ENCODE data around the gene TBC1D22A. TPM values are rescaled to one million over a fixed set of nuclear protein-coding genes. Genes with fewer than 3 reads are reported as not detected.

TBC1D22A gene
- total RNA-seq, 4 donors from 2014 or later = 31.2 to 111 (median 41.8) TPM

DNA sequence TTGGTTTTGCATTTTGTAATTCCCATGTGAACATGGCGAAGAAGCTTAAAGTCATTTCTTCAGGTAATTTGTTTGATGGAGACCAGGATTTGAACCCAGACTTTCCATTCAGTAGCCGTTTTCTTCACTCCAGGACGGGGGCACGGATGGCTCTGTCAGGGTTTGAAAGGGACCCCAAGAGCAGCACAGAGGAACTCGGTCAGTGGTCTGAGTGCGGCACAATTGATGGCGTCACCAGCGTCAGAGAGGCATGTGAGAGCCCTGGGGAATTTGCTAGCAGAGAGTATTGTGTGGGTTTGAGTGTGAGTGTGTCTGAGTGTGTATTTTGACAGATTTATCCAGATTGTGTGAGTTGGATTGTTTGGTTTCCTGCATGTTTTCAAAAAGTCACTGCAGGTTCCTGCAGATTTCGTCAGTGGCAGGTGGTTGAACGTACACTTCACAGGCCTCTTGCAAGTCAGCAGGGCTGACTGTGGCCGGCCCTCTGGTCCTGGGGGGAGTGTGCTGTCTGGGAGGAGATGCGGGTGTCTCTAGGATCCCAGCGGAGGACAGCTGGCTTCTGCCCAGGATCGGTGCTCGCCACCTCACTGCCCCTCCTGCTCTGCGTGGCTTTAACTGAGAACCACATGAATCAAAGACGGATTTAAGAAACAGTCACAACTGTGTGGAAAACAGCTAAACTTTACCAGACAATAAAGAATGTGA, 199.3 kb downstream of the TBC1D22A start:
- WGBS, 2 donors (ENCODE audit: low coverage in 1 of 2) = 91 to 93% methylated on average over 1 to 17 of the region's 17 CpGs
- no peak overlapping the region for H3K27ac ChIP-seq
- intact Hi-C loops (cut with DNase I; ENCODE audit: low total_unique reads) = no loop called here

DNA sequence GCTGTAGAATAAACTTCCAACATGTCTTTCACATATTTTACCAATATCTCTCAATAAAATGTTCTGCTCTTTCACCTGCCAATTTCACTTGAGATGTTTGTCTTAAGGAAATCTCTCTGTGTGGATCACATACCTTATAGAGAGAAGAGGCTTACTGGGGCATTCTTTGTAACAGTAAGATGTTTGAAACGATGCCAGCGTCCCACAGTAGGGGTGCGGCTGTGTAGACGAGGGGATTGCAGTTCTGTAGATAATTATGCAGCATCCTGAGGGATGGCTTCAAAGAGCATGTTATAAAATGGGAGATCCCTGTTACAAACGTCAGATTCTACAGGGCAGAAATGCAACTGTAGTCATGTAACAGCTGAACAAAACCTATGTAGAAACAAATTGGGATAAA, 200.0 kb downstream of the TBC1D22A start:
- no peaks in the 10 kb centered on the region for H3K4me1 ChIP-seq
- no peaks in the 10 kb centered on the region for H3K36me3 ChIP-seq
- H3K9me3 ChIP-seq = no peaks in the 10 kb centered on the region
- TF ChIP-seq EP300 (IDR thresholded peaks at IDR 0.05; ENCODE audit: low read depth) (no peak), POLR2AphosphoS5 (IDR thresholded peaks at IDR 0.05) (no peak), POLR2A (IDR thresholded peaks at IDR 0.05) (no peak)
- TF ChIP-seq, protein P1, sequence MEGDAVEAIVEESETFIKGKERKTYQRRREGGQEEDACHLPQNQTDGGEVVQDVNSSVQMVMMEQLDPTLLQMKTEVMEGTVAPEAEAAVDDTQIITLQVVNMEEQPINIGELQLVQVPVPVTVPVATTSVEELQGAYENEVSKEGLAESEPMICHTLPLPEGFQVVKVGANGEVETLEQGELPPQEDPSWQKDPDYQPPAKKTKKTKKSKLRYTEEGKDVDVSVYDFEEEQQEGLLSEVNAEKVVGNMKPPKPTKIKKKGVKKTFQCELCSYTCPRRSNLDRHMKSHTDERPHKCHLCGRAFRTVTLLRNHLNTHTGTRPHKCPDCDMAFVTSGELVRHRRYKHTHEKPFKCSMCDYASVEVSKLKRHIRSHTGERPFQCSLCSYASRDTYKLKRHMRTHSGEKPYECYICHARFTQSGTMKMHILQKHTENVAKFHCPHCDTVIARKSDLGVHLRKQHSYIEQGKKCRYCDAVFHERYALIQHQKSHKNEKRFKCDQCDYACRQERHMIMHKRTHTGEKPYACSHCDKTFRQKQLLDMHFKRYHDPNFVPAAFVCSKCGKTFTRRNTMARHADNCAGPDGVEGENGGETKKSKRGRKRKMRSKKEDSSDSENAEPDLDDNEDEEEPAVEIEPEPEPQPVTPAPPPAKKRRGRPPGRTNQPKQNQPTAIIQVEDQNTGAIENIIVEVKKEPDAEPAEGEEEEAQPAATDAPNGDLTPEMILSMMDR (IDR thresholded peaks at IDR 0.05) = no peak
- DNase-seq = no peak
- in situ Hi-C loops (cut with MboI; ENCODE audit: low pct_ligation_motif_present in 1 of 4, low pct_unique_long_range_greater_than_20kb in 1 of 4, low sequenced_read_pairs in 3 of 4) (no loop called here), intact Hi-C loops (cut with DNase I; ENCODE audit: low total_unique reads) (no loop called here)
- H3K4me3 ChIP-seq = no peak overlapping the region
- H3K27me3 ChIP-seq = no peaks in the 10 kb centered on the region
- 65 to 76% methylated on average over 5 of the region's 5 CpGs for WGBS, 2 donors (ENCODE audit: low coverage in 1 of 2)
- no peak overlapping the region for H3K27ac ChIP-seq

More for the DNA sequence above, 199.3 kb downstream of the TBC1D22A start:
- TF ChIP-seq POLR2AphosphoS5 (IDR thresholded peaks at IDR 0.05) (no peak), POLR2A (IDR thresholded peaks at IDR 0.05) (no peak), EP300 (IDR thresholded peaks at IDR 0.05; ENCODE audit: low read depth) (no peak)
- TF ChIP-seq, protein P1 (IDR thresholded peaks at IDR 0.05) = no peak
- H3K36me3 ChIP-seq = no peaks in the 10 kb centered on the region
- no peak overlapping the region for H3K4me3 ChIP-seq
- no peaks in the 10 kb centered on the region for H3K9me3 ChIP-seq
- H3K4me1 ChIP-seq = no peaks in the 10 kb centered on the region
- DNase-seq = no peak
- H3K27me3 ChIP-seq = no peaks in the 10 kb centered on the region
- in situ Hi-C loops (cut with MboI; ENCODE audit: low pct_ligation_motif_present in 1 of 4, low pct_unique_long_range_greater_than_20kb in 1 of 4, low sequenced_read_pairs in 3 of 4) = no loop called here

DNA sequence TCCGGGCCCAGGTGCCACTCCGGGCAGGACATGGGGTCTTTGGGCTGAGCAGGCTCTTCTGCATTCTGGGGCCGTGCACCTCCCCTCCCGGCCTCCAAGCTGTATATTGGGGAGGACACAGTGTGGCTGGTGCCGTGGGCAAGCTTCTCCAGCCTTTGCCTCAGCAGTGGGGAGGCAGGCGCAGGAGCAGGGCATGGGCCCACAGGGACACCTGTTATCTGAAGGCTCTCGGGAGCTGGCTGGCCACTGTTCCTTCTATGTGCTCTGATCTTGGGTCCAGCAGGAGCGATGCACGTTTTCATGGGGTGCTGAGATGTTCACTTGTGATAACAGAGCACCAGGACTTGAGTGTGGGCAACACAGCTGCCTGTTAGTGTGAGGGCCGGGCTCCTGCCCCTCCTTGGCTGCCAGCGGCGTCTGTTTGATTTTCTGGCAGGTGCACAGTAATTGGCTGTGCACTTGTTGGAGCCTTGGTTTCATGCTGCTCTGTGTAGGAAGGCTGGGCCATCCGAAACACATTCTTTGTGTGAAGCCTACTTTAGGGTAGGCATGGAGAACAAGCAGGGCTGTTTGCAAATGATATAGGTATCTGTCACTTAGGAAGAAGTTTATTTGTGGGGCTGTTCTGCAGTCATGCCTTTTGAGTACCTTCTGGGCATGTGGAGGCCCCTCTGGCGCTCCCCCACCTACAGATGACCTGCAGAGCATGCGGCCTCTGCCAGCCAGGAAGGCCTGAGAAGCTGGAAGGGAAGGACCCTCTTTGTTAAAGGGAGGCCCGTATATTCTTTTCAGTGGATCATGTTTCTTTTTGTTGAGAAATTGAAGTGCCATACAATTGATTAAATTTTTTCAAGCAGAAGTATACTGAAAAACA, 201.5 kb downstream of the TBC1D22A start:
- H3K9me3 ChIP-seq = no peaks in the 10 kb centered on the region
- DNase-seq = no peak
- no peaks in the 10 kb centered on the region for H3K4me1 ChIP-seq
- WGBS, 2 donors (ENCODE audit: low coverage in 1 of 2) = 76% methylated on average over 14 of the region's 16 CpGs; no CpG with 5 or more reads in 1 of the 2 donors
- no peak overlapping the region for H3K4me3 ChIP-seq
- H3K27ac ChIP-seq = no peak overlapping the region
- in situ Hi-C loops (cut with MboI; ENCODE audit: low pct_ligation_motif_present in 1 of 4, low pct_unique_long_range_greater_than_20kb in 1 of 4, low sequenced_read_pairs in 3 of 4) = no loop called here
- intact Hi-C loops (cut with DNase I; ENCODE audit: low total_unique reads) = no loop called here
- H3K36me3 ChIP-seq = no peaks in the 10 kb centered on the region
- no peaks in the 10 kb centered on the region for H3K27me3 ChIP-seq
- no peak for TF ChIP-seq POLR2AphosphoS5 (IDR thresholded peaks at IDR 0.05)
- no peak for TF ChIP-seq POLR2A (IDR thresholded peaks at IDR 0.05)
- TF ChIP-seq, protein P1 (IDR thresholded peaks at IDR 0.05) = no peak
- TF ChIP-seq EP300 (IDR thresholded peaks at IDR 0.05; ENCODE audit: low read depth) = no peak

DNA sequence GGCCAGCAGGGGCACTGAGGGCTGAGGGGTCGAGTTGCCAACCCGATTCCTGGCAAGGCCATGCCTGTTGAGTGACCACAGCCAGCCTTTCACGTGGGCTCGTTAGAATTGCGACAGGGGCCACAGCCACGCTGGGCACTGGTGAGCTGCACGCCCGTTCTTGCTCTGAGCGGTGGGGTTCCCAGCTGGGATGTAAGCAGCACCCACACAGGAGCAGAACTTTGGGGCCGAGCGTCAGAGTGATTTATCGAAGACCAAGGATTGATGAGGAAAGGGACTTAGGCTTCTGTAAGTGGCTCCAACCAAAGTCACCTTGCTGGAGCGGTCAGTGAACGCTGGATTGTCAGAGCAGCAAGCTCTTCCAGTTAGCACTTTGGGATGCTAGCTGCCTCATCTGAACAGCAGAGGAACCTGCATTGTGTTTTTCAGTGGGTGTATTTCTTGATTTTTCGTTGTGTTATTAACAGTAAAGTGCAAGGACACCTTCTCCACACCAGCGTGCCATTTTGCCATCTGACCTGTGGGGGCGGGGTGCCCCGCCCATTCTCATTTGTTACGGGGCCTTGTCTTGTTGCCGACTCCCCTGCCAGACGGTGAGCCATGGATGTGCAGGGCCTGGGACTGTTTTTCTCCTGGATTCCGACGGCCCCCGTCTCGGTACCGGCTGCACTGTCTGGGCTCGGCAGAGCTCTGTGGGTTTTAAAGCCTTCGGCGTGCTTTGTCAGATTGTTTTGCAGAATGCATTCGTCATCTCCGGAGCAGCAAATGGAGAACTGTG, 202.5 kb downstream of the TBC1D22A start:
- WGBS, 2 donors (ENCODE audit: low coverage in 1 of 2) = 84 to 86% methylated on average over 16 to 31 of the region's 31 CpGs
- TF ChIP-seq POLR2AphosphoS5 (IDR thresholded peaks at IDR 0.05) (no peak), EP300 (IDR thresholded peaks at IDR 0.05; ENCODE audit: low read depth) (no peak), POLR2A (IDR thresholded peaks at IDR 0.05) (no peak)
- TF ChIP-seq, protein P1 (IDR thresholded peaks at IDR 0.05) = no peak

More for the DNA sequence above, 202.5 kb downstream of the TBC1D22A start:
- no peaks in the 10 kb centered on the region for H3K36me3 ChIP-seq
- no peak overlapping the region for H3K27ac ChIP-seq
- no peaks in the 10 kb centered on the region for H3K27me3 ChIP-seq
- H3K4me1 ChIP-seq = no peaks in the 10 kb centered on the region
- in situ Hi-C loops (cut with MboI; ENCODE audit: low pct_ligation_motif_present in 1 of 4, low pct_unique_long_range_greater_than_20kb in 1 of 4, low sequenced_read_pairs in 3 of 4) (no loop called here), intact Hi-C loops (cut with DNase I; ENCODE audit: low total_unique reads) (no loop called here)
- no peak for DNase-seq
- H3K4me3 ChIP-seq = no peak overlapping the region
- no peaks in the 10 kb centered on the region for H3K9me3 ChIP-seq

Data from transverse colon (tissue), 4 donors.